Heart left ventricle (tissue), 16 donors: ENCODE data around the gene ARHGEF11. TPM values are rescaled to one million over a fixed set of nuclear protein-coding genes. Genes with fewer than 3 reads are reported as not detected.

Source experiments
- ATAC-seq, 4 donors: fragments of 200-7000 bp; cut with Tn5 transposase; one replicate each; pipeline ENCODE4 v1.9.1; 2020 to 2022; ENCODE audit warnings: moderate library complexity in 4 of 4, mild to moderate bottlenecking in 3 of 4, moderate number of reproducible peaks in 1 of 4
- DNase-seq, 5 donors: peaks; one replicate each; pipeline ENCODE4 v3.0.0-alpha.2; 2020
- H3K27ac ChIP-seq, 12 donors: fragments of 200-600 bp; sonication (generic) in 4 of 12; one replicate each; pipeline versions ENCODE4 v1.5.0 to v1.8.0; 2016 to 2022; ENCODE audit warnings: mild to moderate bottlenecking in 2 of 12
- H3K27me3 ChIP-seq, 9 donors: fragments of 200-600 bp; sonication (generic) in 2 of 9; one replicate each; pipeline versions ENCODE4 v1.5.1 to v1.8.0; 2016 to 2022; ENCODE audit warnings: mild to moderate bottlenecking in 3 of 9
- H3K36me3 ChIP-seq, 9 donors: fragments of 200-600 bp; sonication (generic) in 2 of 9; one replicate each; pipeline versions ENCODE4 v1.5.0 to v1.8.0; 2018 to 2022; ENCODE audit warnings: mild to moderate bottlenecking in 2 of 9
- H3K4me1 ChIP-seq, 12 donors: fragments of 200-600 bp; sonication (generic) in 4 of 12; one replicate each; pipeline versions ENCODE4 v1.5.0 to v1.8.0; 2016 to 2022; ENCODE audit warnings: mild to moderate bottlenecking in 3 of 12
- H3K4me3 ChIP-seq, 12 donors: fragments of 200-600 bp; sonication (generic) in 4 of 12; one replicate each; pipeline versions ENCODE4 v1.5.0 to v1.8.0; 2017 to 2022; ENCODE audit warnings: mild to moderate bottlenecking in 9 of 12, moderate library complexity in 4 of 12
- H3K9me3 ChIP-seq, 12 donors: fragments of 200-600 bp; sonication (generic) in 4 of 12; one replicate each; pipeline versions ENCODE4 v1.5.0 to v1.8.0; 2016 to 2022; ENCODE audit warnings: mild to moderate bottlenecking in 1 of 12
- POLR2A ChIP-seq, 2 donors: fragments of 450-650 bp; IDR thresholded peaks; one replicate each; pipeline ENCODE4 v1.6.1; 2017; ENCODE audit warnings: antibody characterized with exemption in 2 of 2, mild to moderate bottlenecking in 2 of 2, moderate library complexity in 2 of 2
- WGBS, 4 donors: extraction: QIAGEN DNeasy Blood & Tissue Kit in 2 of 4; methylation state at CpG; one replicate each; pipeline versions ENCODE4 v1.1.5 to v1.1.7; 2013 to 2018; 5-methylcytosine and 5-hydroxymethylcytosine counted together
- intact Hi-C, 10 donors: fragments of 100-400 bp; cut with DNase I; formaldehyde crosslinking; loops; one replicate each; pipeline versions ENCODE4 v1.11.1 to v1.14.2; 2022
- polyA plus RNA-seq, 2 donors: library from polyadenylated mRNA; stranded (reverse); fragments of 200-250 nt; gene quantifications; one replicate each; pipeline ENCODE4 v1.2.3, GENCODE V29; 2013
- total RNA-seq, 9 donors: library from RNA; depleted of rRNA in 2 of 9; stranded (reverse); fragments of >200 nt in 2 of 9; fragmentation: NEBNext Ultra II Directional in 3 of 9; extraction: Animal tissue kit (Norgen Biotek cat#: 25700) in 3 of 9; gene quantifications; one replicate each; pipeline versions ENCODE4 v1.1.0 to v1.2.4, GENCODE V29; 2016 to 2023
- TF ChIP-seq, protein P1 (sequence below), 12 donors: fragments of 200-600 bp; sonication (generic) in 4 of 12; IDR thresholded peaks; one replicate each; pipeline versions ENCODE4 v1.5.0 to v1.8.0; 2018 to 2022; ENCODE audit warnings: antibody characterized with exemption in 12 of 12, mild to moderate bottlenecking in 5 of 12
- donor health status: ischemic (EF 13 %, LVEDD 7.1; RV severe dilation, severe dysfunction).
- donor health status: healthy with polysubstance abuse.
- donor health status: DM: no; HTN: yes; CAD: no.
- donor health status: DM: no; HTN: no; CAD: no.
- donor health status: ischemic (EF 25% LVEDD 6.9; RV normal size, moderate dysfunction).
- donor health status: ischemic (EF 25% LVEDD 5.7; RV mildly dilated, moderate dysfunction).
- donor health status: healthy.
- donor health status: DM: yes; HTN: yes; CAD: no.
- donor health status: ischemic (EF 35%, LVEDD 5.7; RV mildly dilated, moderate dysfunction).
- donor health status: nonischemic (EF 11% LVEDD 7.7; RV severe dilation, severe dysfunction).
- donor health status: DM: yes; HTN: yes; CAD: no.
- donor health status: PGD.
- donor health status: ischemic (EF 29% LVEDD 5.4; RV normal size, mild dysfunction).
- donor health status: nonischemic (EF 23%, LVEDD 6.1; RV moderate dilation, normal function).

Gene ARHGEF11
- total and polyA plus RNA-seq, 11 donors = 12.2 to 44.1 (median 30.0) TPM

DNA sequence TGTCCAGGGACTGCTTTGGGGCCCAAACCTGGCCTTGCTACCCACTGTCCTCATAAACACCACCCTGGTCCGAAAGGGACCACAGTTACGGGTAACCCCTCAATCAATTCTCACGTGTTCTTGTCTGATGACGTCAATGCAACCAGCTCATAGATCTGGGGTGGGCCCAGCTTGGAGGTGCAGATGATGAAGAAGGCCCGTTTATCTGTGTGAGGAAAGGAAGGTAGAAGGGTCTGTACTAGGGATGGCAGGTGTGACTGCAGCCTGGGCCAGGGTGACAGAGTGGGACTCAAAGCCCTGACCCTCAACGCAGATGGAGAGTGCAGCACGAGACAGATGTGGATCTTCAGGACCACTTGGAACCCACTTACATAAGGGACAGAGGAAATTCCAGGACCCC is 103.0 kb downstream of the ARHGEF11 start:
- Histone ChIP-seq H3K4me3 (no peak overlapping the region), H3K36me3 (peaks cover 0 to 100% (median 98%) of the 10 kb centered on the region in 9 donors), H3K27ac (no peak overlapping the region), H3K4me1 (no peaks in the 10 kb centered on the region), H3K9me3 (no peaks in the 10 kb centered on the region), H3K27me3 (no peaks in the 10 kb centered on the region)
- WGBS, 4 donors = 81 to 90% (median 88%) methylated on average over 7 of the region's 7 CpGs
- TF ChIP-seq, protein P1, sequence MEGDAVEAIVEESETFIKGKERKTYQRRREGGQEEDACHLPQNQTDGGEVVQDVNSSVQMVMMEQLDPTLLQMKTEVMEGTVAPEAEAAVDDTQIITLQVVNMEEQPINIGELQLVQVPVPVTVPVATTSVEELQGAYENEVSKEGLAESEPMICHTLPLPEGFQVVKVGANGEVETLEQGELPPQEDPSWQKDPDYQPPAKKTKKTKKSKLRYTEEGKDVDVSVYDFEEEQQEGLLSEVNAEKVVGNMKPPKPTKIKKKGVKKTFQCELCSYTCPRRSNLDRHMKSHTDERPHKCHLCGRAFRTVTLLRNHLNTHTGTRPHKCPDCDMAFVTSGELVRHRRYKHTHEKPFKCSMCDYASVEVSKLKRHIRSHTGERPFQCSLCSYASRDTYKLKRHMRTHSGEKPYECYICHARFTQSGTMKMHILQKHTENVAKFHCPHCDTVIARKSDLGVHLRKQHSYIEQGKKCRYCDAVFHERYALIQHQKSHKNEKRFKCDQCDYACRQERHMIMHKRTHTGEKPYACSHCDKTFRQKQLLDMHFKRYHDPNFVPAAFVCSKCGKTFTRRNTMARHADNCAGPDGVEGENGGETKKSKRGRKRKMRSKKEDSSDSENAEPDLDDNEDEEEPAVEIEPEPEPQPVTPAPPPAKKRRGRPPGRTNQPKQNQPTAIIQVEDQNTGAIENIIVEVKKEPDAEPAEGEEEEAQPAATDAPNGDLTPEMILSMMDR (IDR thresholded peaks at IDR 0.05) = no peak
- no peak for TF ChIP-seq POLR2A (IDR thresholded peaks at IDR 0.05)
- ATAC-seq (no peak), DNase-seq (peak in 1 of 5 donors; percentile 12)
- intact Hi-C loops = no loop called here

DNA sequence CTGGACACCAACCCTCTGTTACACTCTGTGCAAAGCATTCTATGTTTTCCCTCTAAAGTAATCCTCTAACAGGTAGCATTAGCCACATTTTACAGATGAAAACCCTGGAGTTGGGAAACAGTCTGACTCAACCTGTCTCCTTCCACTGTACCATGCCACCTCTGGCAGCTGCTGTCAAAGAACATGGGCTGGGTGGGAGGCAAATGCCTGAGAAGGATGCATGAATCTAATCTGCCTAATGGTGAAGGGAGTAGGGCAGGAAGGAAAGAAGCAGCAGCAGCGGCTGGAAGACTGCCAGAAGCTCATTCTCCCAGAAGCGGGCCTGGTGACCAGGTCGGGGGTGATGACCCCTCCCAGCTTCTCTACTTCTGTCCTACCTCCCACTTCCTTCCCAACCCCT is 103.4 kb downstream of the ARHGEF11 start:
- Histone ChIP-seq H3K36me3 (peaks cover 0 to 100% (median 98%) of the 10 kb centered on the region in 9 donors), H3K4me1 (no peaks in the 10 kb centered on the region), H3K9me3 (no peaks in the 10 kb centered on the region), H3K27me3 (no peaks in the 10 kb centered on the region), H3K27ac (no peak overlapping the region), H3K4me3 (no peak overlapping the region)
- peak in 1 of 5 donors; percentile 13 for DNase-seq
- intact Hi-C loops = no loop called here
- WGBS, 4 donors = 63 to 88% (median 72%) methylated on average over 3 of the region's 3 CpGs
- no peak for ATAC-seq
- TF ChIP-seq, protein P1 (IDR thresholded peaks at IDR 0.05) = no peak
- TF ChIP-seq POLR2A (IDR thresholded peaks at IDR 0.05) = no peak

DNA sequence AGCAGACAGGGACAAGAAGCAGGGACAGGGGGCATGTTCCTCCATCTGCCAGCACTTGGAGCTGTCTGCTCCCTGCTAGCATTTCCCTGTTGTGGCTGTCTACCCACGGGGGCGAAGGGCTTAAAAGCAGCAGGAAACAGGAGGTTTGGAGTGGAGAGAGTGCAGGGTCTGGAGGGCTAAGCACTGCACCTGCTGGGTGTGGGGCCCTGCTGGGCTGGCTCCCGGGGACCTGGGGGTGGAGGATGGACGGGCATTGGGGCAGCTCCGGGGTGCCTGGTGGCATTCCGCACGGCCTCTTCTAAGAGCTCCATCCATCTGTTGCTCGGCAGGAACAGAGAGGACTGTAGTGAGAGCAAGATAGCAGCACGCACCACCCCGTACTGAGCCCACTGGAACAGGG is 103.9 kb downstream of the ARHGEF11 start:
- Histone ChIP-seq H3K9me3 (no peaks in the 10 kb centered on the region), H3K4me1 (no peaks in the 10 kb centered on the region), H3K4me3 (no peak overlapping the region), H3K36me3 (peaks cover 0 to 100% (median 97%) of the 10 kb centered on the region in 9 donors), H3K27me3 (no peaks in the 10 kb centered on the region), H3K27ac (no peak overlapping the region)
- TF ChIP-seq POLR2A (IDR thresholded peaks at IDR 0.05) = no peak
- TF ChIP-seq, protein P1 (IDR thresholded peaks at IDR 0.05) = no peak
- WGBS, 4 donors = 89 to 93% (median 90%) methylated on average over 10 of the region's 10 CpGs
- peak in 1 of 5 donors; percentile 9 for DNase-seq
- no peak for ATAC-seq
- intact Hi-C loops = no loop called here

DNA sequence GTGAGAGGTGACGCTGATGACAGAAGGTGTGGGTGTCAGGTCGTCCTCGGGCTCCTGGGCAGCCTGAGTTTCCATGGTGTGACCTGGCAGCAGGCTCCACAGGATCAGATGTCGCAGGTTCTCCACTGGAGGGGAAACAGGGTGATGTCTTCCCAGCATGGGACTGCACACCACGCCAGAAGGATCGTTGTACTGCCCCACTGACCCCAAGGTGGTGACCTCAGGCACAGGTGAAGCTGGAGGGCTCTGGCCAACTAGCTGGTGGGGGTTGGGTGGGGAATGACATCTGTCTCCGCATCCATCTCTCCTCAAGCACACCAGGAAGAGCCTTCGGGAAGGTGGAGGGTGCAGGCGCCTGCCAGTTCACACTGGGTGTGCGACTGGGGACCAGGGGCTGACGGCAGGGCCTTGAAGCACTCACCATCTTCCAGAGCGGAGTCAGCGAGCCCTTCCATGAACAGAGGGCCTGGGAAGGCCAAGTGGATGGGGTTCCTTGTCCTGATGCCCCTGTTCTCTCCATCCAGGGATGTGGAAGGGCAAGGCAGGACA is 105.7 kb downstream of the ARHGEF11 start:
- no peaks in the 10 kb centered on the region for H3K4me1 ChIP-seq
- ATAC-seq = peak in 1 of 4 donors; percentile 9
- intact Hi-C loops = no loop called here
- no peak overlapping the region for H3K4me3 ChIP-seq
- no peaks in the 10 kb centered on the region for H3K27me3 ChIP-seq
- 88 to 91% (median 89%) methylated on average over 13 of the region's 13 CpGs for WGBS, 4 donors
- no peaks in the 10 kb centered on the region for H3K9me3 ChIP-seq
- H3K36me3 ChIP-seq = peaks cover 0 to 100% (median 93%) of the 10 kb centered on the region in 9 donors
- H3K27ac ChIP-seq = no peak overlapping the region
- DNase-seq = no peak
- TF ChIP-seq, protein P1 (IDR thresholded peaks at IDR 0.05) = no peak
- TF ChIP-seq POLR2A (IDR thresholded peaks at IDR 0.05) = no peak
